Activated CD8-positive, alpha-beta T cell treated with anti-CD3 and anti-CD28 coated beads, Interleukin-2, amount 10 ng/mL, durations not matched to agents 7 days and 5 days (primary cell): ENCODE data around the gene FIGN. TPM values are rescaled to one million over a fixed set of nuclear protein-coding genes. Genes with fewer than 3 reads are reported as not detected.

Source experiments
- ATAC-seq: fragments of 150-1000 bp; cut with Tn5 transposase; one replicate; pipeline ENCODE4 v1.10.0; 2021; ENCODE audit warnings: moderate library complexity
- CTCF ChIA-PET: fragments of 350-600 bp; sonication (Branson Sonifier 250); formaldehyde crosslinking; loops from one replicate; lab custom pipeline; 2021; ENCODE audit warnings: antibody characterized with exemption; lab: Charles Lee
- POLR2A ChIA-PET: fragments of 350-600 bp; sonication (Branson Sonifier 250); formaldehyde crosslinking; loops from one replicate; lab custom pipeline; 2021; ENCODE audit warnings: antibody characterized with exemption; lab: Charles Lee
- DNase-seq: peaks from one replicate; pipeline ENCODE4 v3.0.0-alpha.2; 2020
- H3K27ac Mint-ChIP-seq: one replicate; pipeline ENCODE4 v1.8.0; 2021; ENCODE audit warnings: mild to moderate bottlenecking, mixed read lengths
- H3K27me3 Mint-ChIP-seq: one replicate; pipeline ENCODE4 v1.8.0; 2021; ENCODE audit warnings: low read depth, mixed read lengths
- H3K36me3 Mint-ChIP-seq: one replicate; pipeline ENCODE4 v1.8.0; 2021; ENCODE audit warnings: low read depth, mixed read lengths
- H3K4me1 Mint-ChIP-seq: one replicate; pipeline ENCODE4 v1.8.0; 2021; ENCODE audit warnings: low read depth, mixed read lengths
- H3K4me3 Mint-ChIP-seq: one replicate; pipeline ENCODE4 v1.8.0; 2021; ENCODE audit warnings: mild to moderate bottlenecking, mixed read lengths
- H3K9me3 Mint-ChIP-seq: one replicate; pipeline ENCODE4 v1.8.0; 2022; ENCODE audit warnings: mixed read lengths; ENCODE audit not compliant: insufficient read depth
- total RNA-seq, 2 experiments: library from RNA; stranded (reverse); gene quantifications; one replicate each; pipeline ENCODE4 v1.2.3, GENCODE V29; 2021

Gene FIGN
- total RNA-seq, 2 experiments from 2014 or later, result not detected

- no peak for ATAC-seq
- no peak for DNase-seq
- Mint-ChIP-seq H3K9me3 (no peaks in the 10 kb centered on the region), H3K4me1 (no peaks in the 10 kb centered on the region), H3K27ac (no peak overlapping the region), H3K27me3 (no peaks in the 10 kb centered on the region), H3K36me3 (no peaks in the 10 kb centered on the region), H3K4me3 (no peak overlapping the region)
- ChIA-PET CTCF (no interaction called here), POLR2A (no interaction called here)
Observed at GRCh38 chr2:163697846-163698637, 37.8 kb downstream of the FIGN start.

- H3K27ac Mint-ChIP-seq, result no peak overlapping the region
- no peak overlapping the region for H3K4me3 Mint-ChIP-seq
- no peaks in the 10 kb centered on the region for H3K9me3 Mint-ChIP-seq
- DNase-seq (no peak), ATAC-seq (no peak)
- H3K27me3 Mint-ChIP-seq, result no peaks in the 10 kb centered on the region
- POLR2A ChIA-PET, result no interaction called here
- H3K4me1 Mint-ChIP-seq, result no peaks in the 10 kb centered on the region
- CTCF ChIA-PET, result no interaction called here
- H3K36me3 Mint-ChIP-seq, result no peaks in the 10 kb centered on the region
Observed at GRCh38 chr2:163697429-163697828, 38.4 kb downstream of the FIGN start.

GRCh38 chr2:163693484-163693883 lies 42.3 kb downstream of the FIGN start:
- H3K4me3 Mint-ChIP-seq, result no peak overlapping the region
- no peaks in the 10 kb centered on the region for H3K4me1 Mint-ChIP-seq
- CTCF ChIA-PET, result no interaction called here
- POLR2A ChIA-PET, result no interaction called here
- H3K27ac Mint-ChIP-seq, result no peak overlapping the region
- no peaks in the 10 kb centered on the region for H3K36me3 Mint-ChIP-seq
- H3K9me3 Mint-ChIP-seq, result no peaks in the 10 kb centered on the region
- ATAC-seq (no peak), DNase-seq (no peak)
- no peaks in the 10 kb centered on the region for H3K27me3 Mint-ChIP-seq

GRCh38 chr2:163692611-163693482 lies 43.0 kb downstream of the FIGN start:
- no peak for ATAC-seq
- no peak overlapping the region for H3K4me3 Mint-ChIP-seq
- H3K27me3 Mint-ChIP-seq, result no peaks in the 10 kb centered on the region
- H3K36me3 Mint-ChIP-seq, result no peaks in the 10 kb centered on the region
- H3K9me3 Mint-ChIP-seq, result no peaks in the 10 kb centered on the region
- no peak overlapping the region for H3K27ac Mint-ChIP-seq
- no peak for DNase-seq
- no peaks in the 10 kb centered on the region for H3K4me1 Mint-ChIP-seq
- CTCF ChIA-PET, result no interaction called here
- POLR2A ChIA-PET, result no interaction called here

- Mint-ChIP-seq H3K27ac (no peak overlapping the region), H3K36me3 (no peaks in the 10 kb centered on the region), H3K4me1 (no peaks in the 10 kb centered on the region), H3K4me3 (no peak overlapping the region), H3K27me3 (no peaks in the 10 kb centered on the region), H3K9me3 (no peaks in the 10 kb centered on the region)
- no peak for DNase-seq
- ChIA-PET CTCF (no interaction called here), POLR2A (no interaction called here)
- no peak for ATAC-seq
Observed at GRCh38 chr2:163692081-163692480, 43.7 kb downstream of the FIGN start.

- Mint-ChIP-seq H3K27me3 (no peaks in the 10 kb centered on the region), H3K9me3 (no peaks in the 10 kb centered on the region), H3K27ac (no peak overlapping the region), H3K4me3 (no peak overlapping the region), H3K36me3 (no peaks in the 10 kb centered on the region), H3K4me1 (no peaks in the 10 kb centered on the region)
- ChIA-PET POLR2A (no interaction called here), CTCF (no interaction called here)
- no peak for ATAC-seq
- DNase-seq, result no peak
Observed at GRCh38 chr2:163690896-163691295, 44.9 kb downstream of the FIGN start.

GRCh38 chr2:163687217-163687616 lies 48.6 kb downstream of the FIGN start:
- DNase-seq, result no peak
- no peaks in the 10 kb centered on the region for H3K27me3 Mint-ChIP-seq
- H3K27ac Mint-ChIP-seq, result no peak overlapping the region
- H3K9me3 Mint-ChIP-seq, result no peaks in the 10 kb centered on the region
- H3K36me3 Mint-ChIP-seq, result no peaks in the 10 kb centered on the region
- no peak overlapping the region for H3K4me3 Mint-ChIP-seq
- CTCF ChIA-PET, result no interaction called here
- H3K4me1 Mint-ChIP-seq, result no peaks in the 10 kb centered on the region
- ATAC-seq, result no peak
- POLR2A ChIA-PET, result no interaction called here

GRCh38 chr2:163686289-163686688 lies 49.5 kb downstream of the FIGN start:
- ChIA-PET CTCF (no interaction called here), POLR2A (no interaction called here)
- DNase-seq, result no peak
- ATAC-seq, result no peak
- Mint-ChIP-seq H3K4me3 (no peak overlapping the region), H3K9me3 (peaks cover 3% of the 10 kb centered on the region), H3K27ac (no peak overlapping the region), H3K36me3 (no peaks in the 10 kb centered on the region), H3K4me1 (no peaks in the 10 kb centered on the region), H3K27me3 (no peaks in the 10 kb centered on the region)

- Mint-ChIP-seq H3K36me3 (no peaks in the 10 kb centered on the region), H3K9me3 (peaks cover 3% of the 10 kb centered on the region), H3K4me3 (no peak overlapping the region), H3K27me3 (no peaks in the 10 kb centered on the region), H3K27ac (no peak overlapping the region), H3K4me1 (no peaks in the 10 kb centered on the region)
- ATAC-seq (no peak), DNase-seq (no peak)
- ChIA-PET CTCF (no interaction called here), POLR2A (no interaction called here)
Observed at GRCh38 chr2:163682695-163683094, 53.1 kb downstream of the FIGN start.

- Mint-ChIP-seq H3K9me3 (peaks cover 3% of the 10 kb centered on the region), H3K27ac (no peak overlapping the region), H3K27me3 (no peaks in the 10 kb centered on the region), H3K4me3 (no peak overlapping the region), H3K4me1 (no peaks in the 10 kb centered on the region), H3K36me3 (no peaks in the 10 kb centered on the region)
- ChIA-PET CTCF (no interaction called here), POLR2A (no interaction called here)
- ATAC-seq, result no peak
- no peak for DNase-seq
Observed at GRCh38 chr2:163681745-163682144, 54.1 kb downstream of the FIGN start.

- CTCF ChIA-PET, result no interaction called here
- no peak overlapping the region for H3K27ac Mint-ChIP-seq
Observed at GRCh38 chr2:163675388-163675787, 60.4 kb downstream of the FIGN start.

GRCh38 chr2:163673522-163673921 lies 62.3 kb downstream of the FIGN start:
- CTCF ChIA-PET, result no interaction called here
- H3K4me1 Mint-ChIP-seq, result no peaks in the 10 kb centered on the region
- no peaks in the 10 kb centered on the region for H3K36me3 Mint-ChIP-seq
- no peak overlapping the region for H3K27ac Mint-ChIP-seq
- no peak for ATAC-seq
- DNase-seq, result no peak
- POLR2A ChIA-PET, result no interaction called here
- no peak overlapping the region for H3K4me3 Mint-ChIP-seq
- H3K9me3 Mint-ChIP-seq, result no peaks in the 10 kb centered on the region
- no peaks in the 10 kb centered on the region for H3K27me3 Mint-ChIP-seq

More at GRCh38 chr2:163675388-163675787, 60.4 kb downstream of the FIGN start:
- POLR2A ChIA-PET, result no interaction called here
- no peaks in the 10 kb centered on the region for H3K27me3 Mint-ChIP-seq
- no peaks in the 10 kb centered on the region for H3K9me3 Mint-ChIP-seq
- H3K4me3 Mint-ChIP-seq, result no peak overlapping the region
- ATAC-seq (no peak), DNase-seq (no peak)
- H3K36me3 Mint-ChIP-seq, result no peaks in the 10 kb centered on the region
- no peaks in the 10 kb centered on the region for H3K4me1 Mint-ChIP-seq
